K562 (cell line): ENCODE results near the gene PPM1M. TPM values are rescaled to one million over a fixed set of nuclear protein-coding genes. Genes with fewer than 3 reads are reported as not detected.
A peak's percentile ranks its signal among the peaks of the same experiment; 100 is the strongest.

ENCODE experiments used
- CREM ChIP-seq: IDR thresholded peaks from 2 replicates; pipeline ENCODE4 v1.6.1; 2014; ENCODE audit warnings: antibody characterized with exemption, low read depth
- DACH1 ChIP-seq: fragments of 450-650 bp; IDR thresholded peaks from 2 replicates; pipeline ENCODE4 v1.6.1; 2018; ENCODE audit not compliant: partially characterized antibody
- FOXK2 ChIP-seq, 2 experiments: fragments of 450-650 bp; IDR thresholded peaks in 1 of 2; conservative IDR thresholded peaks in 1 of 2; 2 replicates each; pipeline ENCODE4 v1.6.1; 2016; ENCODE audit warnings: low read depth in 2 of 2, mild to moderate bottlenecking in 1 of 2
- KLF16 ChIP-seq: IDR thresholded peaks from 2 replicates; pipeline ENCODE4 v1.6.1; 2016; ENCODE audit warnings: antibody characterized with exemption
- MAZ ChIP-seq, 2 experiments: fragments of 450-650 bp in 1 of 2; sonication (generic) in 1 of 2; formaldehyde crosslinking; IDR thresholded peaks in 1 of 2; conservative IDR thresholded peaks in 1 of 2; 2 replicates each; pipeline versions ENCODE4 v1.4.0 to v1.5.0; 2020; ENCODE audit warnings: mild to moderate bottlenecking in 1 of 2, missing genetic modification reagents in 1 of 2
- MEIS2 ChIP-seq: fragments of 450-650 bp; IDR thresholded peaks from 2 replicates; pipeline ENCODE4 v1.6.1; 2014; ENCODE audit warnings: mild to moderate bottlenecking; ENCODE audit not compliant: partially characterized antibody
- NFIC ChIP-seq: fragments of 450-650 bp; IDR thresholded peaks from 2 replicates; pipeline ENCODE4 v1.6.1; 2017; ENCODE audit warnings: mild to moderate bottlenecking, inconsistent platforms
- RB1 ChIP-seq: fragments of 450-650 bp; IDR thresholded peaks from 2 replicates; pipeline ENCODE4 v1.6.1; 2017; ENCODE audit warnings: low read depth, mild to moderate bottlenecking
- TARDBP ChIP-seq: fragments of 450-650 bp; IDR thresholded peaks from 2 replicates; pipeline ENCODE4 v1.6.1; 2016
- YY1 ChIP-seq, 3 experiments: IDR thresholded peaks; 2 replicates each; pipeline ENCODE4 v1.6.1; 2011; ENCODE audit warnings: low read length in 2 of 3, mild to moderate bottlenecking in 2 of 3, moderate library complexity in 2 of 3, borderline replicate concordance in 1 of 3, control low read depth in 1 of 3, low read depth in 1 of 3; ENCODE audit not compliant: insufficient read depth in 3 of 3, insufficient replicate concordance in 2 of 3, control insufficient read depth in 1 of 3, insufficient read length in 1 of 3; ENCODE audit errors: extremely low read depth in 1 of 3
- ZC3H8 ChIP-seq: fragments of 450-650 bp; IDR thresholded peaks from 2 replicates; pipeline ENCODE4 v1.6.1; 2017
- ZFPM2 ChIP-seq: fragments of 250-450 bp; sonication (Bioruptor Pico); IDR thresholded peaks from 2 replicates; pipeline ENCODE4 v1.5.1; 2022; ENCODE audit warnings: mild to moderate bottlenecking
- ZNF263 ChIP-seq: sonication (generic); formaldehyde crosslinking; IDR thresholded peaks from 2 replicates; pipeline ENCODE4 v1.8.0; 2022; ENCODE audit warnings: mild to moderate bottlenecking, missing genetic modification reagents, borderline replicate concordance
- ZSCAN32 ChIP-seq: fragments of 450-650 bp; formaldehyde crosslinking; IDR thresholded peaks from 2 replicates; pipeline ENCODE4 v1.4.0; 2020; ENCODE audit warnings: mild to moderate bottlenecking, moderate library complexity
- polyA plus RNA-seq, 8 experiments: library from polyadenylated mRNA; depleted of rRNA in 4 of 8; stranded (reverse) in 5 of 8; unstranded in 3 of 8; fragments of >200 nt; fragmentation: Nextera tagmentation in 2 of 8; fragmentation: Illumina TruSeq in 1 of 8; extraction: Ambion mirVana in 2 of 8; extraction: Trizol in 1 of 8; gene quantifications; 2 replicates each; pipeline versions ENCODE4 v1.2.1 to v1.2.3, GENCODE V29; 2011 to 2014; ENCODE audit warnings: inconsistent platforms in 1 of 8, missing spikeins in 1 of 8
- total RNA-seq, 7 experiments: library from RNA; depleted of rRNA in 6 of 7; stranded (reverse); fragments of >200 nt in 6 of 7; fragmentation: Illumina TruSeq in 2 of 7; extraction: Trizol in 2 of 7; gene quantifications; 2 replicates each; pipeline versions ENCODE4 v1.2.1 to v1.2.3, GENCODE V29; 2011 to 2021; ENCODE audit warnings: low replicate concordance in 1 of 7
- TF ChIP-seq, protein P1 (sequence below), 2 experiments: fragments of 450-650 bp; formaldehyde crosslinking in 1 of 2; IDR thresholded peaks; 2 replicates each; pipeline versions ENCODE4 v1.4.0 to v1.6.1; 2014 to 2020; ENCODE audit warnings: mild to moderate bottlenecking in 2 of 2, borderline replicate concordance in 1 of 2, low read depth in 1 of 2
- TF ChIP-seq, protein P2 (sequence below), 3 experiments: IDR thresholded peaks in 2 of 3; conservative IDR thresholded peaks in 1 of 3; 2 replicates each; pipeline ENCODE4 v1.5.1; 2011 to 2012; ENCODE audit warnings: low read length in 3 of 3, mild to moderate bottlenecking in 3 of 3, control low read depth in 2 of 3, improper control_type of control experiment in 1 of 3, inconsistent platforms in 1 of 3, low read depth in 1 of 3, mixed read lengths in 1 of 3, moderate library complexity in 1 of 3; ENCODE audit not compliant: insufficient read depth in 2 of 3

Gene PPM1M
- total and polyA plus RNA-seq, 9 of the 15 experiments (the other 6 are each of a cell fraction or from before 2014, with no cell fraction given), result 1.4 to 9.2 (median 4.4) TPM

DNA sequence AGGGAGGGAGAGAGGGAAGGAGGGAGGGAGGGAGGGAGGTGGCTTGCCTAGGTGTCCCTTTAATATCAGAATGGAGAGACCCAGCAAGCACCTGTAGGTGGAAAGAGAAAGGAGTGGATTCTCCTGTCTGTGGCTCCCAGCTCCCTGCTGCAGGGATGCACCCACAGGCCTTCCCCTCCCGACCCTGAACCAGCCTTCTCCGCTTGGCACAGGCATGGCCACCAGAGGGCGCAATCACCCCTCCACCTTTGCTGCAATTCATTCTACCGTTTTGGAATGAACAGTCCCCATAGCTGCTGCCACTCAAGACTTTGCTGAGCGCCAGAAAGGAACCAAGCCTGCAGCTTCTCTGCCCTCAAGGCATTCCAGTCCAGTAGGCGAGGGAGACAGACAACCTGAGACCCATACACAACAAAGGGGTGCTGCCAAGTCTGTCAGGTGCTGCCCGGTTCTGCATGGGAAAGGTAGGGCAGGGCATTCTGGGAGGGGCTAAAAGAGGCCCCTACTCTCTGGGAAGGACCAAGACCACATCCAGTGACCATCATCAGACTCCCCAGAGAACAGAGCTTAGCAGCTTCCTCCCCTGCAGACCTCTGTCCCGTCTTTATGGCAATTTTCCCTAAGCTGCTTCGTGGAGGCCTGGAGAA lies 25.1 kb upstream of the PPM1M start (continued):
- TF ChIP-seq, protein P1, sequence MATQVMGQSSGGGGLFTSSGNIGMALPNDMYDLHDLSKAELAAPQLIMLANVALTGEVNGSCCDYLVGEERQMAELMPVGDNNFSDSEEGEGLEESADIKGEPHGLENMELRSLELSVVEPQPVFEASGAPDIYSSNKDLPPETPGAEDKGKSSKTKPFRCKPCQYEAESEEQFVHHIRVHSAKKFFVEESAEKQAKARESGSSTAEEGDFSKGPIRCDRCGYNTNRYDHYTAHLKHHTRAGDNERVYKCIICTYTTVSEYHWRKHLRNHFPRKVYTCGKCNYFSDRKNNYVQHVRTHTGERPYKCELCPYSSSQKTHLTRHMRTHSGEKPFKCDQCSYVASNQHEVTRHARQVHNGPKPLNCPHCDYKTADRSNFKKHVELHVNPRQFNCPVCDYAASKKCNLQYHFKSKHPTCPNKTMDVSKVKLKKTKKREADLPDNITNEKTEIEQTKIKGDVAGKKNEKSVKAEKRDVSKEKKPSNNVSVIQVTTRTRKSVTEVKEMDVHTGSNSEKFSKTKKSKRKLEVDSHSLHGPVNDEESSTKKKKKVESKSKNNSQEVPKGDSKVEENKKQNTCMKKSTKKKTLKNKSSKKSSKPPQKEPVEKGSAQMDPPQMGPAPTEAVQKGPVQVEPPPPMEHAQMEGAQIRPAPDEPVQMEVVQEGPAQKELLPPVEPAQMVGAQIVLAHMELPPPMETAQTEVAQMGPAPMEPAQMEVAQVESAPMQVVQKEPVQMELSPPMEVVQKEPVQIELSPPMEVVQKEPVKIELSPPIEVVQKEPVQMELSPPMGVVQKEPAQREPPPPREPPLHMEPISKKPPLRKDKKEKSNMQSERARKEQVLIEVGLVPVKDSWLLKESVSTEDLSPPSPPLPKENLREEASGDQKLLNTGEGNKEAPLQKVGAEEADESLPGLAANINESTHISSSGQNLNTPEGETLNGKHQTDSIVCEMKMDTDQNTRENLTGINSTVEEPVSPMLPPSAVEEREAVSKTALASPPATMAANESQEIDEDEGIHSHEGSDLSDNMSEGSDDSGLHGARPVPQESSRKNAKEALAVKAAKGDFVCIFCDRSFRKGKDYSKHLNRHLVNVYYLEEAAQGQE (IDR thresholded peaks at IDR 0.05; ENCODE audit: borderline replicate concordance), result peak; percentile 54; the same call in 1 of the 2 replicates
- TF ChIP-seq, protein P1 (CRISPR knock-in tag; IDR thresholded peaks at IDR 0.05; ENCODE audit: low read depth), result no peak
- peak in 1 of 2 experiments; percentile 63; a peak in 1 of 4 replicates for TF ChIP-seq MAZ (CRISPR knock-in tag; conservative IDR thresholded peaks at IDR 0.05 in 1 of 2, IDR thresholded peaks at IDR 0.05 in 1 of 2)
- TF ChIP-seq CREM, result 0 out of 2 replicates have a peak, but pooled peaks have one; percentile 16
- TF ChIP-seq MEIS2, result peak; percentile 3
- no peak for TF ChIP-seq FOXK2 (conservative IDR thresholded peaks at IDR 0.05 in 1 of 2, IDR thresholded peaks at IDR 0.05 in 1 of 2; ENCODE audit: low read depth in 2 of 2)
- TF ChIP-seq TARDBP, result no peak
- peak; percentile 38; the same call in 1 of the 2 replicates for TF ChIP-seq ZNF263
- TF ChIP-seq YY1 (IDR thresholded peaks at IDR 0.05; ENCODE audit: borderline replicate concordance in 1 of 3, control insufficient read depth in 1 of 3, extremely low read depth in 1 of 3, insufficient read depth in 3 of 3, insufficient read length in 1 of 3, insufficient replicate concordance in 2 of 3, low read depth in 1 of 3, low read length in 2 of 3), result peak in 1 of 3 experiments; percentile 23
- peak; percentile 50; the same call in 1 of the 2 replicates for TF ChIP-seq RB1
- TF ChIP-seq ZC3H8, result no peak
- TF ChIP-seq, protein P2, sequence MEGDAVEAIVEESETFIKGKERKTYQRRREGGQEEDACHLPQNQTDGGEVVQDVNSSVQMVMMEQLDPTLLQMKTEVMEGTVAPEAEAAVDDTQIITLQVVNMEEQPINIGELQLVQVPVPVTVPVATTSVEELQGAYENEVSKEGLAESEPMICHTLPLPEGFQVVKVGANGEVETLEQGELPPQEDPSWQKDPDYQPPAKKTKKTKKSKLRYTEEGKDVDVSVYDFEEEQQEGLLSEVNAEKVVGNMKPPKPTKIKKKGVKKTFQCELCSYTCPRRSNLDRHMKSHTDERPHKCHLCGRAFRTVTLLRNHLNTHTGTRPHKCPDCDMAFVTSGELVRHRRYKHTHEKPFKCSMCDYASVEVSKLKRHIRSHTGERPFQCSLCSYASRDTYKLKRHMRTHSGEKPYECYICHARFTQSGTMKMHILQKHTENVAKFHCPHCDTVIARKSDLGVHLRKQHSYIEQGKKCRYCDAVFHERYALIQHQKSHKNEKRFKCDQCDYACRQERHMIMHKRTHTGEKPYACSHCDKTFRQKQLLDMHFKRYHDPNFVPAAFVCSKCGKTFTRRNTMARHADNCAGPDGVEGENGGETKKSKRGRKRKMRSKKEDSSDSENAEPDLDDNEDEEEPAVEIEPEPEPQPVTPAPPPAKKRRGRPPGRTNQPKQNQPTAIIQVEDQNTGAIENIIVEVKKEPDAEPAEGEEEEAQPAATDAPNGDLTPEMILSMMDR (IDR thresholded peaks at IDR 0.05 in 2 of 3, conservative IDR thresholded peaks at IDR 0.05 in 1 of 3; ENCODE audit: insufficient read depth in 2 of 3, low read depth in 1 of 3, low read length in 3 of 3), result peak; percentile 83 to 87 (median 86)
- TF ChIP-seq KLF16, result no peak
- TF ChIP-seq ZFPM2 (CRISPR knock-in tag), result no peak
- TF ChIP-seq ZSCAN32, result no peak
- TF ChIP-seq DACH1, result no peak
- 0 out of 2 replicates have a peak, but pooled peaks have one; percentile 41 for TF ChIP-seq NFIC
